Loucy (cell line): Measurements from ENCODE around the gene TUFM.
"Not testable (repeated sequence)": the region's sequence is repeated elsewhere in the genome, so short reads cannot be mapped to it uniquely, and the experiment has no call there.

Source experiments
- H2AFZ ChIP-seq: fragments of 200-600 bp; sonication (generic); 2 replicates; pipeline ENCODE4 v1.6.0; 2016; ENCODE audit warnings: antibody characterized with exemption, mild to moderate bottlenecking, low read length, moderate library complexity
- H3F3A ChIP-seq: fragments of 200-600 bp; 2 replicates; pipeline ENCODE4 v1.6.0; 2016; ENCODE audit warnings: antibody characterized with exemption, low read depth, mild to moderate bottlenecking
- H3K27me3 ChIP-seq: fragments of 200-600 bp; sonication (generic); 2 replicates; pipeline ENCODE4 v1.6.1; 2014; ENCODE audit warnings: low read length, mild to moderate bottlenecking; ENCODE audit not compliant: insufficient read depth, poor library complexity, severe bottlenecking
- H3K36me3 ChIP-seq: fragments of 200-600 bp; sonication (generic); 2 replicates; pipeline ENCODE4 v1.6.1; 2016; ENCODE audit warnings: low read length; ENCODE audit not compliant: insufficient read depth
- H3K4me1 ChIP-seq: fragments of 200-600 bp; sonication (generic); 2 replicates; pipeline ENCODE4 v1.5.1; 2014; ENCODE audit warnings: low read length, mild to moderate bottlenecking; ENCODE audit not compliant: insufficient read depth, poor library complexity, severe bottlenecking
- H3K4me2 ChIP-seq: fragments of 200-600 bp; sonication (generic); 2 replicates; pipeline ENCODE4 v1.6.0; 2014; ENCODE audit warnings: antibody characterized with exemption, low read length, low read depth, mild to moderate bottlenecking; ENCODE audit not compliant: poor library complexity, severe bottlenecking
- H3K4me3 ChIP-seq: fragments of 200-600 bp; sonication (generic); 2 replicates; pipeline ENCODE4 v1.5.1; 2014; ENCODE audit warnings: low read length, mild to moderate bottlenecking, mixed read lengths; ENCODE audit not compliant: poor library complexity, severe bottlenecking
- H3K79me2 ChIP-seq: fragments of 200-600 bp; sonication (generic); 2 replicates; pipeline ENCODE4 v1.6.1; 2014; ENCODE audit warnings: low read length; ENCODE audit not compliant: insufficient read depth
- H3K9ac ChIP-seq: fragments of 200-600 bp; sonication (generic); 2 replicates; pipeline ENCODE4 v1.6.0; 2014; ENCODE audit warnings: mild to moderate bottlenecking, low read depth, low read length, moderate library complexity; ENCODE audit not compliant: poor library complexity, severe bottlenecking
- H3K9me2 ChIP-seq: fragments of 200-600 bp; sonication (generic); replicated peaks from 2 replicates; pipeline ENCODE4 v1.6.1; 2016; ENCODE audit warnings: low read depth, low read length, mixed read lengths
- H3K9me3 ChIP-seq: fragments of 200-600 bp; sonication (generic); 2 replicates; pipeline ENCODE4 v1.6.1; 2014; ENCODE audit warnings: mild to moderate bottlenecking, antibody characterized with exemption, low read length, low read depth; ENCODE audit not compliant: insufficient read depth
- H4K20me1 ChIP-seq: fragments of 200-600 bp; sonication (generic); 2 replicates; pipeline ENCODE4 v1.6.0; 2014; ENCODE audit warnings: antibody characterized with exemption, low read length, mild to moderate bottlenecking; ENCODE audit not compliant: insufficient read depth, poor library complexity, severe bottlenecking
- EZH2phosphoT487 ChIP-seq: fragments of 200-600 bp; IDR thresholded peaks from 2 replicates; pipeline ENCODE4 v1.6.1; 2018; ENCODE audit warnings: antibody characterized with exemption, mild to moderate bottlenecking, moderate library complexity, borderline replicate concordance
- TF ChIP-seq, protein P1 (sequence below): fragments of 200-600 bp; sonication (generic); conservative IDR thresholded peaks from 2 replicates; pipeline ENCODE4 v1.5.1; 2014; ENCODE audit warnings: mild to moderate bottlenecking, antibody characterized with exemption, low read length

TUFM gene

DNA sequence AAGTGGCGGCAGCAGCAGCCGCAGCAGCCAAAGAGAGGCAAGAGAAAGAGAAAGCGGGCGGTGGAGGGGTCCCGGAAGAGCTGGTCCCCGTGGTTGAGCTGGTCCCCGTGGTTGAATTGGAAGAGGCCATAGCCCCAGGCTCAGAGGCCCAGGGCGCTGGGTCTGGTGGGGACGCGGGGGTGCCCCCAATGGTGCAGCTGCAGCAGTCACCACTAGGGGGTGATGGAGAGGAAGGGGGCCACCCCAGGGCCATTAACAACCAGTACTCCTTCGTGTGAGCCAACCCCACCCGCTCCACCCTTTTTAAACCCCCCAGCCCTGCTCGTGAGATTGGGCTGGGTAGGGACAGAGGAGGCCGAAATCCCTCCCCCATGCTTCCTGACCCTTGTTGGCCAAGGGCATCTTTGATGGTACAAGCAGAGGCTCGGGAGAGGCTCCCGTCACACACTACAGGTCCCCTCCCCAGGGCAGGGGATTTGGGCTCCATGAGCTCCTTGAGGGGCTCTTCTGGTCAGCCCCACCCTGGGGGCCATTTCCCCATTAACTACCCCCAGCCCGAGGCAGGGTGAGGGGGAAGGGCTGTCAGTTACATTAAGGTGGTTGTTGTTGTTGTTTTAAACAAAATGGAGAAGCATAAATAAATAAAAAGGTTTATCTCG is 27.5 kb upstream of the TUFM start:
- Histone ChIP-seq H4K20me1 (peaks cover 8% of the 10 kb centered on the region), H3K79me2 (peaks cover 6% of the 10 kb centered on the region), H3K9ac (no peak overlapping the region), H3K36me3 (peaks cover 31% of the 10 kb centered on the region; the same call in 1 of the 2 replicates), H3K4me2 (no peak overlapping the region), H3F3A (no peaks in the 10 kb centered on the region; the same call in 1 of the 2 replicates), H3K9me3 (no peaks in the 10 kb centered on the region), H2AFZ (no peak overlapping the region), H3K9me2 (no peaks in the 10 kb centered on the region), H3K27me3 (no peaks in the 10 kb centered on the region), H3K4me1 (peaks cover 1% of the 10 kb centered on the region), H3K4me3 (no peak overlapping the region)
- TF ChIP-seq EZH2phosphoT487: no peak
- TF ChIP-seq, protein P1, sequence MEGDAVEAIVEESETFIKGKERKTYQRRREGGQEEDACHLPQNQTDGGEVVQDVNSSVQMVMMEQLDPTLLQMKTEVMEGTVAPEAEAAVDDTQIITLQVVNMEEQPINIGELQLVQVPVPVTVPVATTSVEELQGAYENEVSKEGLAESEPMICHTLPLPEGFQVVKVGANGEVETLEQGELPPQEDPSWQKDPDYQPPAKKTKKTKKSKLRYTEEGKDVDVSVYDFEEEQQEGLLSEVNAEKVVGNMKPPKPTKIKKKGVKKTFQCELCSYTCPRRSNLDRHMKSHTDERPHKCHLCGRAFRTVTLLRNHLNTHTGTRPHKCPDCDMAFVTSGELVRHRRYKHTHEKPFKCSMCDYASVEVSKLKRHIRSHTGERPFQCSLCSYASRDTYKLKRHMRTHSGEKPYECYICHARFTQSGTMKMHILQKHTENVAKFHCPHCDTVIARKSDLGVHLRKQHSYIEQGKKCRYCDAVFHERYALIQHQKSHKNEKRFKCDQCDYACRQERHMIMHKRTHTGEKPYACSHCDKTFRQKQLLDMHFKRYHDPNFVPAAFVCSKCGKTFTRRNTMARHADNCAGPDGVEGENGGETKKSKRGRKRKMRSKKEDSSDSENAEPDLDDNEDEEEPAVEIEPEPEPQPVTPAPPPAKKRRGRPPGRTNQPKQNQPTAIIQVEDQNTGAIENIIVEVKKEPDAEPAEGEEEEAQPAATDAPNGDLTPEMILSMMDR: peak; percentile 70

DNA sequence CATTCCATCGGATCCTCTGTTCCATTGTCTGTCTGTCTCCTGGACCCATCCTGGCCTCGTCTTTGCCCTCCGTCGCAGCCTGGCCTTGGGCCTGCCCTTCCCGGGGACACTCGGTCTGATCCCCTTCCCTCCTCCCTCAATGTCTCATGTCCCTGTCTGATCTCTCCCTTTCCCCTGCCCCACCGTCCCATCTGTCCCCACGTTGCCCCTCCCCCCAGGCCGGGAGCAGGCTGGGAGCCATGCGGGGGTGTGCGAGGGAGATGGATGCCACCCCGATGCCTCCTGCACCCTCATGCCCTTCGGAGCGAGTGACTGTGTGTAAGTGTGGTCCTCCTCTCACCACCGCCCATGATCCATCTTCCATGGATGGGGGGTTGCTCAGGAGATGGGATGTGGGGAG is 26.8 kb upstream of the TUFM start:
- Histone ChIP-seq H3F3A (no peaks in the 10 kb centered on the region; the same call in 1 of the 2 replicates), H3K9ac (no peak overlapping the region), H3K36me3 (peaks cover 32% of the 10 kb centered on the region; the same call in 1 of the 2 replicates), H3K4me2 (no peak overlapping the region), H3K79me2 (no peaks in the 10 kb centered on the region), H2AFZ (no peak overlapping the region), H3K27me3 (no peaks in the 10 kb centered on the region), H3K4me1 (no peaks in the 10 kb centered on the region), H3K4me3 (no peak overlapping the region), H3K9me3 (no peaks in the 10 kb centered on the region), H4K20me1 (peaks cover 8% of the 10 kb centered on the region), H3K9me2 (no peaks in the 10 kb centered on the region)
- no peak for TF ChIP-seq EZH2phosphoT487
- TF ChIP-seq, protein P1: no peak

DNA sequence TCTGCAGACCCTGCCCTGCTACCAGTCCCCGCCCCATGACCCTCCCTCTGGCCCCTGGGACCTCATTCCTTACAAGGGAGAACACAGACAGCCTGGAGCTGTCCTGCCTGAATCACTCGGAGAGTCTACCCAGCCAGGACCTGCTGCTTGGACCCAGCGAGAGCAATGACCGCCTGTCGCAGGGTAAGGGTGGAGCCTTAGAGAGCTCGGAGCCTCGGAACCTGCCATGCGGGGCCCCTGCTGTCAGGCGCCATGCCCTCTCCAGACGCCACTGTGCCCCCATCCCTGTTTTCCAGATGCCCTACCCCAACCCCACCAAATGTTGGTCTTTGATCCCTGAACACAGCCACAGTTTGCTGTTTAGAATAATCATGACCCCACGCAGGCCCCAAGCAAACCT is 23.1 kb upstream of the TUFM start:
- H3K79me2 ChIP-seq: peaks cover 33% of the 10 kb centered on the region
- TF ChIP-seq, protein P1: no peak
- TF ChIP-seq EZH2phosphoT487: no peak
- H3K9ac ChIP-seq: no peak overlapping the region
- no peaks in the 10 kb centered on the region for H3F3A ChIP-seq
- no peak overlapping the region for H3K4me2 ChIP-seq
- H4K20me1 ChIP-seq: peaks cover 22% of the 10 kb centered on the region
- no peaks in the 10 kb centered on the region for H3K9me2 ChIP-seq
- H3K9me3 ChIP-seq: no peaks in the 10 kb centered on the region
- H3K36me3 ChIP-seq: peaks cover 41% of the 10 kb centered on the region; the same call in 1 of the 2 replicates
- no peak overlapping the region for H3K4me3 ChIP-seq
- H2AFZ ChIP-seq: no peak overlapping the region
- H3K4me1 ChIP-seq: peaks cover 12% of the 10 kb centered on the region
- H3K27me3 ChIP-seq: no peaks in the 10 kb centered on the region

DNA sequence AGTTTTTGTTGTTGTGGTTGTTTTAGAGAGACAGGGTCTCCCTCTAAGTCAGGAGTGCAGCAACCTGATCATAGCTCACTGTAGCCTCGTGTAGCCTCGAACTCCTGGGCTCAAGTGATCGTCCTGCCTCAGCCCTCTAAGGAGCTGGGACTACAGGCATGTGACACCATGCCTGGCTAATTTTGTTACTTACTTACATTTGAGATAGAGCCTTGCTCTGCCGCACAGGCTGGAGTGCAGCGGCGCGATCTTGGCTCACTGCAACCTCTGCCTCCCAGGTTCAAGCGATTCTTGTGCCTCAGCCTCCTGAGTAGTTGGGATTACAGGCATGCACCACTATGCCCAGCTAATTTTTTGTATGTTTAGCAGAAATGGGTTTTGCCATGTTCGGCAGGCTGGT is 21.5 kb upstream of the TUFM start:
- peaks cover 40% of the 10 kb centered on the region for H3K79me2 ChIP-seq
- H3K4me3 ChIP-seq, H3K9me2 ChIP-seq, H3F3A ChIP-seq, H3K4me2 ChIP-seq, H2AFZ ChIP-seq, H3K9me3 ChIP-seq, H3K27me3 ChIP-seq, H3K9ac ChIP-seq: not testable (repeated sequence)
- H3K4me1 ChIP-seq: peaks cover 12% of the 10 kb centered on the region
- peaks cover 41% of the 10 kb centered on the region; the same call in 1 of the 2 replicates for H3K36me3 ChIP-seq
- H4K20me1 ChIP-seq: peaks cover 18% of the 10 kb centered on the region
